Muscle layer of duodenum (tissue), 2 donors: ENCODE data around the gene NUP133.
"Not testable (repeated sequence)": the region's sequence is repeated elsewhere in the genome, so short reads cannot be mapped to it uniquely, and the experiment has no call there.

ENCODE experiments used
- H3K27ac ChIP-seq: one replicate; pipeline ENCODE4 v1.7.0; 2013; ENCODE audit warnings: mild to moderate bottlenecking, low read length
- H3K27me3 ChIP-seq: one replicate; pipeline ENCODE4 v1.7.0; 2013; ENCODE audit warnings: low read depth, mild to moderate bottlenecking, control low read depth, low read length
- H3K36me3 ChIP-seq, 2 donors: one replicate each; pipeline ENCODE4 v1.7.0; 2013; ENCODE audit warnings: low read length in 2 of 2, control low read depth in 1 of 2, mild to moderate bottlenecking in 1 of 2; ENCODE audit not compliant: insufficient read depth in 2 of 2, control insufficient read depth in 1 of 2
- H3K4me1 ChIP-seq, 2 donors: one replicate each; pipeline ENCODE4 v1.7.0; 2013; ENCODE audit warnings: low read length in 2 of 2, mild to moderate bottlenecking in 2 of 2, control low read depth in 1 of 2, moderate library complexity in 1 of 2; ENCODE audit not compliant: insufficient read depth in 2 of 2, control insufficient read depth in 1 of 2
- H3K4me3 ChIP-seq, 2 donors: one replicate each; pipeline ENCODE4 v1.7.0; 2013; ENCODE audit warnings: low read length in 2 of 2, low read depth in 1 of 2, mild to moderate bottlenecking in 1 of 2
- H3K9me3 ChIP-seq, 2 donors: one replicate each; pipeline ENCODE4 v1.7.0; 2013; ENCODE audit warnings: low read length in 2 of 2, control low read depth in 1 of 2, mild to moderate bottlenecking in 1 of 2; ENCODE audit not compliant: control insufficient read depth in 1 of 2
- donor health status: healthy.

The NUP133 gene

DNA sequence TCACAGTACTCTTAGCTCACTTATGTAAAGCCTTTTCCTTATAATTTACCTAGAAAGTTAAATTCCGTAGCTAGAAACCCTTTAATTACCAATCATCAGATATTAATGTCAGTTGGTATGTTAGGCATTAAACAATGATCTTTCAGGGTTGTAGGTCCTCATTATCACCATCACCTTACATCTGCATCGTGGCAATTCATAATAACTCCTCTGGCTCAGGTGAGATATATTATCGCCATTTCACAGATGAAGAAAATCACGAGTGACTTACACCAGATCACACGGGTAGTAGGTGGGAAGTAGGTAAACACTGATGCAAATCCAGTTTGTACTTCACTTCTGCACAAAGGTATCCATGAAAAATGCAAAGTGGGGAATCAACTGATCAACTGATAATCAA is 639 bp downstream of the NUP133 start:
- Histone ChIP-seq H3K9me3 (no peaks in the 10 kb centered on the region), H3K27ac (peak overlapping the region; percentile 100), H3K4me1 (peaks cover 9 to 13% of the 10 kb centered on the region in 2 donors), H3K36me3 (peaks cover 6 to 7% of the 10 kb centered on the region in 2 donors), H3K27me3 (no peaks in the 10 kb centered on the region), H3K4me3 (peak overlapping the region; percentile 96 to 97)

DNA sequence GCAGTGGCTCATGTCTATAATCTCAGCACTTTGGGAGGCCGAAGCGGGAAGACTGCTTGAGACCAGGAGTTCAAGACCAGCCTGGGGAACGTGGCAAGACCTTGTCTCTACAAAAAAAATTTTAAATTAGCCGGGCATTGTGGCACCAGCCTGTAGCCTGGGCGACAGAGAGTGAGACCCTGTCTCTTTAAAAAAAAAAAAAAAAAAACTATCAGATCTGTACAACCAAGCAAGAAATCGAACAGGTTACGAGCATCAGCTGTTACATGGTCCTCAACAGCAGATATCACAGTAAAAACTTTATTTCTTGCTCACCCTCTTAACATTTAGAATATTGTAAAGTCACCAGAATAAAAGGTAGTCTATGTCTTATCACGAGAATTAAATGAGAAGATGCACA is 1.5 kb downstream of the NUP133 start:
- Histone ChIP-seq H3K4me1 (peaks cover 9 to 13% of the 10 kb centered on the region in 2 donors), H3K27me3 (no peaks in the 10 kb centered on the region), H3K27ac (no peak overlapping the region), H3K36me3 (peaks cover 8% of the 10 kb centered on the region in 2 donors), H3K9me3 (no peaks in the 10 kb centered on the region), H3K4me3 (peak overlapping the region; percentile 96 to 97)

DNA sequence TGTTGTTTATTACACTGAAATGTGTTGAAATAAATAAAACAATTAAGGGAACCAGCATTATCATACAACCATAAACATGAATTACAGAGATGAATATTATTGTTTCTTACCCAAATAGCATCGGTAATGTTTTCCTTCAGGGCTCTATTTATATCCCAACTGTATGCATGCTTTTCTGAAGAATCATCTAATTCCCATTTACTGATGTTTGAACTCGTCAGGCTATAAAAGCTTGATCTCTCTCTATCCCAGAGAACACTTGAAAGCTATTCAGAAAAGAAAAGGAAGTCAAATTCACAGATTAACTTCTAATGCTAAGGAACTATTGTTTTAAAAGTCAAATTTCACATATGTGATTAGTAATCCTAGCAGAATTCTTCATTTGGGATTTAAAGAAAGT is 12.4 kb downstream of the NUP133 start:
- Histone ChIP-seq H3K9me3 (no peaks in the 10 kb centered on the region), H3K36me3 (peaks cover 47 to 82% of the 10 kb centered on the region in 2 donors), H3K4me1 (no peaks in the 10 kb centered on the region), H3K27me3 (no peaks in the 10 kb centered on the region), H3K27ac (no peak overlapping the region), H3K4me3 (no peak overlapping the region)

DNA sequence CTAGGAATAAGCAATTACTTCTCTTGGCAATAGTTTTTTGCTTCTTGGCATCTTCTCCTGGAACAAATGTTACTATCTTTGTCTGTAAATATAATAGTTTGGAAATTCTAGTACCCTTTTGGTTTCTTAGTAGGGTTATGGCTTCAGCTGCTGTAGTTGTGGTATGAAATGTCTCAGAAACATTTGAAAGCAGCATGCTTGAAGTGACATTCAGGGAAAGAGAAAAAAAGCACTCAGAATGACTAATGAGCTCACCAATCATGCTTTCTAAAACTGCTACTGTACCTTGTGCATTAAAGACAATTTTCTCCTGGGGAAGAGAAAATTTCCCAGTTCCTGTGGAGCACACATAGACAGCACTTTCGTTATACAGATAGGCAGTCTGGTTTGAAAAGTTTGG is 21.0 kb downstream of the NUP133 start:
- Histone ChIP-seq H3K36me3 (peaks cover 48 to 84% of the 10 kb centered on the region in 2 donors), H3K4me3 (no peak overlapping the region)

DNA sequence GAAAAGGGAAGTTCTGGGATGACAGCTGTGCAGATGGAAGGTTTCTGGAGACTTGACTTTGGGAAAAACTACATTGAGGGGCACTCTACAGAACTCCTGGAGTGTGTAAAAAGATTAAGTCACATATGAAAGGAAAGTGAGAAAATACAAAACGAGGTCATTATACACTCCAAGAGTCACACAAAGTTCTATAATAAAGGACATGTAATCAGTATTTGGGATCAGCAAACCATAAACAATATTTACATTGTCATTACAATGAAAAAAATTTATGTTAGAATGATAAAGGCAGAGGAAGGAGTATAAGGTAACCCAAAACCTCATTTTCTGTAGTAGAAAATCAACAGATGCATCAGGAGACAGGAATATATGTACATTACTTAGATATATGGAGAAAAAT is 22.8 kb downstream of the NUP133 start:
- Histone ChIP-seq H3K27ac (no peak overlapping the region), H3K27me3 (no peaks in the 10 kb centered on the region), H3K4me1 (peaks cover 0 to 9% of the 10 kb centered on the region in 2 donors), H3K4me3 (no peak overlapping the region), H3K36me3 (peaks cover 46 to 74% of the 10 kb centered on the region in 2 donors), H3K9me3 (no peaks in the 10 kb centered on the region)

More for the DNA sequence above, 21.0 kb downstream of the NUP133 start:
- no peaks in the 10 kb centered on the region for H3K9me3 ChIP-seq
- H3K27ac ChIP-seq = no peak overlapping the region
- peaks cover 0 to 1% of the 10 kb centered on the region in 2 donors for H3K4me1 ChIP-seq
- no peaks in the 10 kb centered on the region for H3K27me3 ChIP-seq

DNA sequence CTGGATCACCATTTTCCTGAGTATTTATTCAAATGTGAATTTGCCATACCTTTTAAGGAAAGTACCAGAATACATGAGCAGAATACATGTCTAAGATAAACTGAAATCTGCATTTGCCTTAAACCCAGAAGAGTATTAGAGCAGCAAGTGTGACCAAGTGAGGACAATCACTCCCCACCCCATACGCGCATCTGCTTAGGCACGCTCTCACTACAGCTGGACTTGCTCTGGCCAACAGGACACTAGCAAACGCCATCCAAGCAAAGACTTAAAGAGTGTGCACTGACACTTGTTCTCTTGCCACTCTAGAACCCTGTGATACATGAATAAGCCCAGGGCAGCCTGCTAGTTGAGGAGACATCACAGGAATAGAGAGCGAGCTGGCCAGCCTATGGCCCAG is 25.6 kb downstream of the NUP133 start:
- H3K4me1 ChIP-seq = peaks cover 0 to 9% of the 10 kb centered on the region in 2 donors
- no peaks in the 10 kb centered on the region for H3K9me3 ChIP-seq
- peaks cover 47 to 75% of the 10 kb centered on the region in 2 donors for H3K36me3 ChIP-seq
- H3K4me3 ChIP-seq = no peak overlapping the region
- no peak overlapping the region for H3K27ac ChIP-seq
- no peaks in the 10 kb centered on the region for H3K27me3 ChIP-seq

DNA sequence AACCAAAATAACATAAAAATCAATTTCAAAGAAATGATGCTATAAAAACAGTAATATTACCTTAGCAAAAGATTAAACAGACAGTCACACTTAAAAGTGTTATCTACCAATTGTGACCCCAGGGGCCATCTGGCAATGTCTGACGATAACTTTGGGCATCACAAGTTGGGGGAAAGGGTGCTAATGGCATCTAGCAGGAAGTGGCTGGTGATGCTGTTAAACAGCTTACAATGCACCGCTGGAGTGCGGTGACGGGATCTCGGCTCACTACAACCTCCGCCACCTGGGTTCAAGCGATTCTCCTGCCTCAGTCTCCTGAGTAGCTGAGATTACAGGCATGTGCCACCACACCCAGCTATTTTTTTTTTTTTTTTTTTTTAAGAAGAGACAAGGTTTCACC is 27.6 kb downstream of the NUP133 start:
- peaks cover 0 to 9% of the 10 kb centered on the region in 2 donors for H3K4me1 ChIP-seq
- peaks cover 41 to 61% of the 10 kb centered on the region in 2 donors for H3K36me3 ChIP-seq
- H3K27ac ChIP-seq = no peak overlapping the region
- H3K27me3 ChIP-seq = no peaks in the 10 kb centered on the region
- no peak overlapping the region for H3K4me3 ChIP-seq
- H3K9me3 ChIP-seq = no peaks in the 10 kb centered on the region

DNA sequence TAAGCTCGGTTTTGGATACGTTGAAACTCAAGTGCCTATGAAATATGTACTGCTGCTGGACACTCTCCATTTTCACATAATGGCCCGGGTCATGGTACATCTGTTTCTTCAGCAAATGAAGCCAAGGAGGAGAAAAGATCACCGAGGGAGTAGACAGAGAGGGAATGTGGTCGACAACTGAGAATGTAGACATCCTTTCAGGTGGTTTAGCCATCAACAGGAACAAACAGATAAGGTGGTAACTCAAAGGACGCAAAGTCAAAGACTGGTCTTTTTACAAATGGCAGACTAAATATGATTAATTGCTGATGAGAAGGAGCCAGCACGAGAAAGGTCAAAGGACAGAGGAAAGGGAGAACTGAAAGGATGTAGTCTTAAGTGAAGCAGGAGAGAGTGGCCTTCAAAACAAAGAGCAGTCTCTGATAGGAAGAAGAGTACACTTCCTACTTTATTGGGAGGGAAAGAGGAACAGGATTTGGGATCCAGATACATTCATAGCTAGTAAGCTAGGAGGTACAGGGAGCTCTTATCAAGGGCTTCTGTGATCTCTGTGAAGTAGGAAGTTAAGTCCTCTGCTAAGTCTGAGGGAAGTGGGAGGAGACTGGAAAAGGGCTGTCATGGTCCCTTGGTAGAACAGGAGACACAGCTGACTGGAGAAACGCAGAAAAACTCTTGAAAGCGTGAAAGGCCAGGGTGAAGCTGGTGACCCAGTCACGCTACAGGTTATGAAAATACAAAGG is 28.3 kb downstream of the NUP133 start:
- no peaks in the 10 kb centered on the region for H3K9me3 ChIP-seq
- H3K4me1 ChIP-seq = peaks cover 0 to 9% of the 10 kb centered on the region in 2 donors
- peaks cover 39 to 61% of the 10 kb centered on the region in 2 donors for H3K36me3 ChIP-seq
- H3K27me3 ChIP-seq = no peaks in the 10 kb centered on the region
- no peak overlapping the region for H3K4me3 ChIP-seq
- H3K27ac ChIP-seq = no peak overlapping the region

DNA sequence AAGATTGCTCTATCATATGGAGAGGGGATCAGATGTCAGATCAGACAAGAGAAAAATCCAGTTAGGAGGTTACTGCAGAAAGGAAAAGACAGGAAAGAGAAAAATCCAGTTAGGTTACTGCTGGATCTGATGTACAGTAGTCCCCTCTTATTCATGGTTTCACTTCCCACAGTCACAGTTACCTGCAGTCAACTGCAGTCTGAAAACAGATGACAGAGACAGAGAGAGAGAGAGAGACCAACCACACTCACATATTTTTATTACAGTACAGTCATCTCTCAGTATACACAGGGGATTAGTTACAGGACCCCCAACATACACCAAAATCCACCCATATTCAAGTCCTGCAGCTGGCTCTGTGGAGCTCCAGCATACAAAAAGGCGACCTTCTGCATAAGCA is 29.3 kb downstream of the NUP133 start:
- Histone ChIP-seq H3K36me3 (peaks cover 43 to 63% of the 10 kb centered on the region in 2 donors), H3K4me3 (no peak overlapping the region), H3K27me3 (no peaks in the 10 kb centered on the region), H3K4me1 (peaks cover 0 to 9% of the 10 kb centered on the region in 2 donors), H3K9me3 (no peaks in the 10 kb centered on the region), H3K27ac (no peak overlapping the region)

DNA sequence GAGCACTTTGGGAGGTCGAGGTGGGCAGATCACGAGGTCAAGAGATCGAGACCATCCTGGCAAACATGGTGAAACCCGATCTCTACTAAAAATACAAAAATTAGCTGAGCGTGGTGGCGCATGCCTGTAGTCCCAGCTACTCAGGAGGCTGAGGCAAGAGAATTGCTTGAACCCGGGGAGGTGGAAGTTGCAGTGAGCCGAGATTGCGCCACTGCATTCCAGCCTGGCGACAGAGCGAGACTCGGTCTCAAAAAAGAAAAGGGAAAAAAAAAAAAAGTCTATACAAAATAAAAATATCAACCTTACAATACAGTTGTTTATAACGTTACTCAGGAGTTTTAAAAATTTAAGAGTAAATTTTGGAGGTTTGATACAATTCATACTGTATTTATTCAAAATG is 32.3 kb downstream of the NUP133 start:
- H3K36me3 ChIP-seq = peaks cover 43 to 53% of the 10 kb centered on the region in 2 donors
- H3K27me3 ChIP-seq = not testable (repeated sequence)

DNA sequence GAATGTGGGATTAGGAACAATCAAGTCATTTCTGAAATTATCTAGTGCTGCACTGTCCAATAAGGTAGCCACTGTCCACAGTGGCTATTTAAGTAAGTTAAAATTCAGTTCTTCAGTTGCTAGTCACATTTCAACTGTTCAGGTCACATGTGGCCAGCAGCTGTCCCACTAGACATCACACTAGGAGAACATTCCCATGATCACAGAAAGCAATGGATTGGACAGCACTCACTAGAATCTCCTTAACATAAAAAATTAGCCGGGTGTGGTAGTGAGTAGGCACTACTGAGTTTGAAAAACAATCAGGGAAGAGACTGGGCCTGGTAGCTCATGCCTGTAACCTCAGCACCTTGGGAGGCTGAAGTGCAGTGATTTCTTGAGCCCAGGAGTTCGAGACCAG is 33.6 kb downstream of the NUP133 start:
- H3K36me3 ChIP-seq = peaks cover 49 to 54% of the 10 kb centered on the region in 2 donors
- H3K4me1 ChIP-seq = no peaks in the 10 kb centered on the region

More for the DNA sequence above, 32.3 kb downstream of the NUP133 start:
- H3K27ac ChIP-seq, H3K4me3 ChIP-seq, H3K9me3 ChIP-seq, H3K4me1 ChIP-seq: not testable (repeated sequence)

DNA sequence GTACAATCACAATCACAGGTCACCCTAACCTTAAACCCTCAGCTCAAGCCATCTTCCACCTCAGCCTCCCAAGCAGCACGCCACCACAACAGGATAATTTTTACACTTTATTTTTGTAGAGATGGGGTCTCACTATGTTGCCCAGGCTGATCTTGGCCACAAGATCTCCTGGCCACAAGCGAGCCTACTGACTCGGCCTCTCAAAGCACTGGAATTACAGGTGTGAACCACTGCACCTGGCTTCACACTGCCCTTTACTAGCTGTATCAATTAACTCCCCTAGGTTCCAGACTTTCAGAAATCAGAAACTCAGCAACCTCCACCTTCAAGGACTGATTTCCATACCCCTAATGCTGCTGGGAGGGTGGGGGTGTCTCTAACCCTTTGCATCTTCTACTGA is 37.0 kb downstream of the NUP133 start:
- no peaks in the 10 kb centered on the region for H3K27me3 ChIP-seq
- no peaks in the 10 kb centered on the region for H3K4me1 ChIP-seq
- no peaks in the 10 kb centered on the region for H3K9me3 ChIP-seq
- H3K4me3 ChIP-seq = no peak overlapping the region
- H3K36me3 ChIP-seq = peaks cover 53 to 61% of the 10 kb centered on the region in 2 donors
- H3K27ac ChIP-seq = no peak overlapping the region

More for the DNA sequence above, 33.6 kb downstream of the NUP133 start:
- Histone ChIP-seq H3K27me3 (no peaks in the 10 kb centered on the region), H3K27ac (no peak overlapping the region), H3K4me3 (no peak overlapping the region), H3K9me3 (no peaks in the 10 kb centered on the region)
